Fibroblast of skin of left quadriceps (primary cell): ENCODE results near the gene TMOD1.

Experiments used
- DNase-seq, 2 experiments: peaks; one replicate each; pipeline ENCODE4 v3.0.0-alpha.2; 2013; ENCODE audit warnings: low read depth in 2 of 2

Gene TMOD1

DNA sequence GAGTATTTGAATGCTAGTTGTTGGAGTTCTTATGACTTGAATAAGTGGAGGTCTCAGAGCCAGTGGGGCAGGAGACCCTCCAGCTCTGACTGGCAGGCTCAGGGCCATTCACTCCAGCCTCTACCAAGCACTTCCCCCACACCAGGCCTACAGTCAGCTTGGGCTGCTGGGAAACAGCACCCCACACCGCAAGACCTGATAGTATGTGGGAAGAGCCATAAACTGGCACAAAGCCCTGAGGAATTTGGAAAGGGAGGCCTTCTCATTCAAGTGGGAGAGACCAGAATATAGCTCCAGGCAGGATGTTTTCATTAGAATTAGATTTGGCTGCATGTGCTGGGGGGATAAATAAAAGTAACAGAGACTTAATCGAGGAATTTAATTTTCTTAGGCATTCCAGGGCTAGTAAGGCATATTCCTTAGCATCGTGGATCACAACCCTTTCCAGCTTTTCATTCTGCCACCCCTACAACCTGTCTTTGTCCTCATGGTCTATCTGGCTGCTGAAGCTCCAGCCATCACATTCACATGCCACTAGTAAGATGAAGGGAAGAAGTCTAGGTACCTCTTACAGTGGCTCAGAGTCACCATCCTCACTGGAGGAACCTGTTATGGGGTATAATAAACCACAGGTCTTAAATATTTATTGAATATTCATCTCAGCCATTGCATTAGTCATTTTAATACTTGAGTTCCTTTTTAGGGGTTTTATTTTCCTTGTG is 47.5 kb downstream of the TMOD1 start:
- DNase-seq = no peak

GRCh38 chr9:97550386-97550785 is 48.9 kb downstream of the TMOD1 start:
- no peak for DNase-seq

DNA sequence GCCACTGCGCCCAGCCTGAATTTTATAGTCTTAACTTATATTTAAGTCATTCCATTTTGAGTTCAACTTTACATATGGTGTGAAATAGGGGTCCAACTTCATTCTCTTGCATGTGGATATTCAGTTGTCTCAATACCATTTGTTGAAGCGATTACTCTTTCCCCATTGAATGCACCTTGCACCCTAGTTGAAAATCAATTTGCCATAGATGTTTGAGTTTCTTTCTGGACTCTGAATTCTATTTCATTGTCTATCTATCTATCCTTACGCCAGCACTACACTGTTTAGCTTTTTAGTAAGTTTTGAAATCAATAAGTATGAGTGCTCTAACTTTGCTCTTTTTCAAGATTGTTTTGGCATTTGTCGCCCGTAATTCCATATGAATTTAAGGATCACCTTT is 49.8 kb downstream of the TMOD1 start:
- DNase-seq = no peak

- no peak for DNase-seq
Measured at GRCh38 chr9:97553141-97553540, 51.7 kb downstream of the TMOD1 start.

DNA sequence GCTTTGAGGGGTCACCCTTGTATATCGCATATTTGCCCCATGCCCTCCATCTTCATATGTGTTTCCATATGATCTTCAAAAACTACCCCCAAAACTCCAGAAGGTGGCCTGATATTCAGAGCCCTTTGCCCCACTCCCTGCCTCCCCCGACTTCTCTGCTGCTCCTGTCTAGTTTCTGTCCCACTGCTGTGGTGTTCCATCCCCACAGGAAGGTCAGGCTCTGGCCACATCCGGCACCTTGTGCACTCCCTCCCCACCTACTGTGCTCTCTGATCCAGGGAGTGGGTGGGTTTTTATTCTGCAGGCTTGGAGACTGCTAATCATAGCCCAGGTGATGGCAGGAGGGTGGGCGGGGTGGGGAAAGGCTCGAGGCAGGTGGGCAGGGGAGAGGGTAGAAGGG is 52.4 kb downstream of the TMOD1 start:
- DNase-seq = no peak

DNA sequence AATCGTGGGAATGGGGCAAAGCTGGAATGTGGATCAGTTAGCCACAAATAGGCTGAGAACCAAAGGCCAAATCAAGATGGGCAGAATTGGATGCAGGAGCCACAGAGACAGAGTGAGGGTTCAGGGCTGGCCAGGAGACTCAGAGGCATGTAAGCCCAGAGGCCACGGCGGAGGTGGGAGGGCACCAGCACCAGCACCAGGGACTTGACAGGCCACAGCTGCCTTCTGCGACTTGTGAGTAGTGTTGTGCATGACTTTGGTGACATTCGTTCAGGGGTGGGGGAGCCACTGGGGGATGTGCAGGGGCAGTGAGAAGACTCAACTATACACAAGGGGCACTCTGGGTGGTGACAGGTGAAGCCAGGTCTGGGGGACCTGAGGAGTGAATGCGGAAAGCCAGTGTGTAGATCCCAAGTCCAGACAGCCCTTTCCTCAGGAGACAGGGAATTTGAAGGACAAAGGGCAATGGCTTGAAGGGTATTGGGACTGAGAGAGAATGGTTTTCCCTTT is 53.2 kb downstream of the TMOD1 start:
- DNase-seq = no peak

- DNase-seq = no peak
Measured at GRCh38 chr9:97555164-97555563, 53.7 kb downstream of the TMOD1 start.

DNA sequence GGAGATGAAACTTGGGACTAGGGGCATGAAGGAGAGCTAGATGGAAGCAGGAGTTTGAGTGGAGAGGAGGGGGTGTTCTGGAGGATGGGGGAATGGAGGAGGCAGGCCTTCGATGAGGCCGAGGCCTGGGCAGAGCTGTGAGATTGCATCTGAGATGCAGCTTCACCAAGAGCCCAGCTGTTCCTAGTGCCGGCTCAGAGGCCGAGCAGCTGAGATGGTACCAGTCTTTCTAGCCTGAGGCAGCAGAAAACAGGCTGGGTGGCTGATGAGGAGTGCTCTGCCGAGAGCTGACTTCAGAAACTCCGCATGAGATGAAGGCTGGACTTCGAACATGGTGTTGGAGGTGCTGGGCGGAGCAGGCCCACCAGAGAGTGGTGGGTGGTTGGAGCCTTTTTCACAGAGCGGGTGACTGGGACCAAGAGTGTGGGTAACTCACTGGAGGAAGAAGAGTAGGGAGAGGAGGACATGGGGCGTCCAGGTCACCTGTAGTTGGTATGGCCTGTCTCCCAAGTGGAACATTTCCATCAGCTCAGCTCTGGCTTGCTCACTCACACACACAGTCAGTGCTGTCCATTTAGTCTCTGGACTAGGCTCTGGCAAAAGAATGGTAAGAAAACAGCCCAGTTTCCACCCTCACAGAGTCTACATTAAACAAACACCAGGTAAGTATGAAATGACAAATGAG is 54.7 kb downstream of the TMOD1 start:
- DNase-seq = no peak

DNA sequence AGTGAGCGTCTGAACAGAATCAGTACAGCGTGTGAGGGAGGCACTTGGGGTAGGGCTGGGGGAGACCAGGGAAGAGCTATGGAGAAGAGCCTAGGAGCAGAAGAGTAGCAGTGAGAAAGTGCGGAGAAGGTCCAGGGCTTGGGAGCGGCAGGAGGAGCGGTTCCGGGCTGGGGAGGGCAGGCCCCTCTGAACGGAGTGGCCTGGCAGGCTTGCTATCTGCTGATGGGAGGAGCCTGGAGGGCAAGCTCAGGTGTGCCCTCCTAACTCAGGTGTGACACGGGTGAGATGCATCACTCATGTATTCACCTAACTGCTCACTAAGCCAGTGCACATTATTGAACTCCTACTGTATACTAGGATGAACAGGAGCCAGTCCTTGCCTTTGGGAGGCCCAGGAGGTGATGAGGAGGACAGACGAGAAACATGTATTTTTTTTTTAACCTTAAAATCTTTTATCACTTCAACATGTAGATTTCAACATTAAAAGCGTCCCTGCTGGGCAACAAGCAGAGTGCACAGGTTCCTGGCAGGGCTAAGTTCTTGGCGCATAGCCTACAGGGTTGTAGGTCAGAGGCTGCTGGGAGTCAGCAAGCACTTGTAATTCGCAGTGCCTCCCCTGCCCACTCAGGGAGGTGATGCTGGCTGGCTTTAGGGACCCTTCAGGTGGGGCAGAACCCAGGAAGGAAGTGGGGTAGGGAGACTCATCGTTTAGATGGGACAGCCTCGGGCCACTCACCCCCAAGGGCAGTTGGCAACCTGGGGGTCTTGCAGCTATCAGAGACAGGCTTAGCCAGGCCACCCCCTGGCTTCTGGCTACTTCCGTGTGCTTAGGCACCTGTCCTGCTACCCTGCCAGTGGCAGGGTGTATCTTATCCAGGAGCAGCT is 55.5 kb downstream of the TMOD1 start:
- no peak for DNase-seq

GRCh38 chr9:97557606-97558095 is 56.2 kb downstream of the TMOD1 start:
- no peak for DNase-seq

DNA sequence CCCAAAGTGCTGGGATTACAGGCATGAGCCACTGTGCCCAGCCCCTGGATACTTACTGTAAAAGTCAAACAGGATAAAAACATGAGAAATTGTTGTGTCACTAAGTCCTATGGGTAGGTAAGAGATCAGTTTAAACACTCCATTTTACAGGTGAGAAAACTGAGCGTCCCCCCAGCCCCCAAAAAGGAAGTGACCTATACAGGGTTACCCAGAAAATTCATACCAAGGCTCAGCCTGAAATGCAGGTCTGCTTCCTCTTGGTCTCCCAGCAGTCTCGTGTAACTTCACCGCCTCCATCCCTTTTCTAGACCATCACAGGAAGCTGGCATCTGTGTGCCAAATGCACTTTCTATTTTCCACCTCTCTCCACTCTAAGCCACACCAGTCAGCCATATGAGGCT is 57.2 kb downstream of the TMOD1 start:
- DNase-seq = no peak

DNA sequence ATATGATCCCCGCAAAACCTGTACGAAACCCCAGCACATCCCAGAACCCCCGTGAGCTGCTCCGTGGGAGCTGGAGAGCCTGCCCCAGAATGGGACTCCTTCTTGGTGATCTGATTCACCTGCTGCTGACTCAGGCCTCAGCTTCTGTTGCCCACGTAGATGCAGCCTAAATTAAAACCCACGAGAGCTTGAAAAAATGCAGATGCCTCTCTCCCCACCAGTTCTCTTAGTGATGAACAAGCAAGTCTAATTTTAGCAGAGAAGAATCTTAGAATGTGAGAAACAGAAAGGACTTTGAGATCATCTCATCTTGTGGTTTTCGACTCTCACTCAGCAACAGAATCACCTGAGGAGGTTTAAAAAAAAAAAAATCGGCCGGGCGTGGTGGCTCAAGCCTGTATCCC is 57.6 kb downstream of the TMOD1 start:
- DNase-seq = no peak

DNA sequence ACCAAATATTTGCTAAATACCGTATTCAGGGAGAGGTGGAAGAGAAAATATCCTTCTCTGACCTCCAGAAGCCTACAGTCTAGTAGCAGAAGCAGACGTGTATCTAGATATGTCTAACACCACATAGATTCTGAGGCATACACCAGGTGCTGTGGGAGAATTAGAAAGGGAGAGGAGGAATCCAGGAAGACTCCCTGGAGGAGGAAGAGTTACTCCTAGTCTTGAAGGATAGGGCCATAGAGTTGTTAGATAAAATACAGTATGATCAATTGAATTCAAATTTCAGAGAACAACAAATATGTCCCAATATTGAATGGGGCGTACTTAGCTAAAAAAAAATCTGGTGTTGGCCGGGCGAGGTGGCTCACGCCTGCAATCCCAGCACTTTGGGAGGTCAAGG is 58.7 kb downstream of the TMOD1 start:
- DNase-seq = no peak

- DNase-seq = no peak
Measured at GRCh38 chr9:97560851-97561250, 59.4 kb downstream of the TMOD1 start.

DNA sequence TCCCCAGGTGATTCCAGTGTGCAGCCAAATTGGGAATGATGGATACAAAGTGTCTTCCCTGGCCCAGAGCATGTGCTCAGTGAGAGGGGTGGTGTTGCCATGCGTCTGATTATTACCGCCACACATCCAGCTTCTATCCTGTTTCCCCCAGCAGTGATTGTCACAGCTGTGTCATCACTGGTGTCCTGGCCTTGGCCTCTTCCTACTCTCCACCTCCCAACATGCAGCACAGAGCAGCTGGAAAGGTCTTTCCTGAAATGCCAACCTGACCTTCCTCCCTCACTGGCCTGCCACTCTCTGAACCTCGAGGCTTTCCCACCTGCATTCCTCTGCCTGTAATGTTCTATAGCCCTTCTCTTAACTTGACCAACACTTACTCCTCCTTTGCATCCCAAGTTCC is 60.0 kb downstream of the TMOD1 start:
- DNase-seq = no peak

DNA sequence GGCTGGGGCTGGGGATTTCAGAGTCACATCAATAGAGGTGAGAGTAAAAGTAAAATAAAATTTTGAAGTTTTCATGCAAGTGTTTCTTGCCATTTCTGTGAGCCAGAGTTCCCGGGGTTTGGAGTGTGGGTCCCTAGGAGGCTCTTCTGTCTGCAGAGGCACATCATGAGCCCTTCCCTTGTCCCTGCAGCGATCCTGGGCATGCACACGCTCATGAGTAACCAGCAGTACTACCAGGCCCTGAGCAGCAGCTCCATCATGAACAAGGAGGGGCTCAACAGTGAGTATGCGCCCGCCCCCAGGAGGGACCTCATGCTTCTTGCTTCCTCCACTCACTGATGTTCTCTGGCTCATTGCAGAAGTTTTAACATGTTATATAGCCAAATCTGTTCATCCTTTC is 61.1 kb downstream of the TMOD1 start:
- no peak for DNase-seq

DNA sequence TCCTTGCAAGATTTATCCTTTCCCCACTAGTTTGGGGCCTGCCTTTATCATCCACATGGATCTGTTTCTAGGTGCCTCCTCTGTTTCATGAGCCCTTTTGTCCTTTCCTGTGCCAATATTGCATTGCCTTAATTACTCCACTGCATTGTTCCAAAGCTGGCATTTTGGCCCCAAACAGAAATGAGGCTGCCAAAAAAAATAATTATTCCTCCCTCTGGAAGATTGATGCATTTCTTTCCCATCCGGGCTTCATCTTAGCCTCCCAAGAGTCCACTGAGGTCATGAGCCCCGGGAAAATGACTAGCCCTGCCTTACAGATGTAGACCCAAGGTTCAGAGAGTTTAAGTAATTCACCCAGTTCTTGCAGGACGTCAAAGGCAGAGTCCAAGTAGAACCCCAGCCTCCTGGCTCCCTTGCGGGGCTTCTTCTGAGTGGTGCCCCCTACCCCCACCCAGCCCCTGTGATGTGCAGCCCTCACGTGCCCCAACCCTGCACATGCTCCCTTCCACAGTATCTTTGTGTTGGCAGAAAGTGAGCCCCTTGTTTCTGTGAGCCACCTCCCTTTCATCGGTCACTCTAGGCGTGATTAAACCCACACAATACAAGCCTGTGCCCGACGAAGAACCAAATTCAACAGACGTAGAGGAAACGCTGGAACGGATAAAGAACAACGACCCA is 62.1 kb downstream of the TMOD1 start:
- DNase-seq = no peak

- peak; percentile 7 to 9 for DNase-seq
Measured at GRCh38 chr9:97564291-97565175, 63.1 kb downstream of the TMOD1 start.

DNA sequence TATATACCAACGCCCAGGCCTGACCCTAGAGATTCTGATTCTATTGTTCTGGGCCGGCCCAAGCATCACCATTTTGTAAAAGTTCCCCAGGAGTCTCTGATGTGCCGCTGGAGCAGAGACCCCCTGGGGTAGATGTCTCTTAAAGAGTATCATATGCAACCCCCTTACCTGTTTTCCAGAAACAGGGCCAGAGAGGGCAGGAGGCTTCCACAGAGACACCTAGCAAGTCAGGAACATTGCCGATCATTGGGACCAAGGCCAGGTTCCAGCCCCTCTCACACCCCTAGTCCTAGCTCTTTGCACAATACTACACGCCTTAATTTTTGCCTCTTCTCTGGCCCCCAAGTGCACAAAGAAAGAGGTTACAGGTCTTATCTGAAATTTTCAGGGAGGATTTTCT is 63.8 kb downstream of the TMOD1 start:
- no peak for DNase-seq

GRCh38 chr9:97567182-97567893 is 65.9 kb downstream of the TMOD1 start:
- DNase-seq = no peak
